Brain microvascular endothelial cell (primary cell): ENCODE measurements around the gene NUDT3.

ENCODE experiments used
- DNase-seq: peaks from one replicate; pipeline ENCODE4 v3.0.0-alpha.2; 2020
- H3K27ac ChIP-seq: fragments of 250-450 bp; sonication (Bioruptor Pico); 2 replicates; pipeline ENCODE4 v1.5.1; 2020; ENCODE audit warnings: mild to moderate bottlenecking, moderate library complexity
- H3K27me3 ChIP-seq: fragments of 250-450 bp; sonication (Bioruptor Pico); replicated peaks from 2 replicates; pipeline ENCODE4 v1.5.1; 2020; ENCODE audit warnings: mild to moderate bottlenecking
- H3K36me3 ChIP-seq: fragments of 250-450 bp; sonication (Bioruptor Pico); replicated peaks from 2 replicates; pipeline ENCODE4 v1.5.1; 2020; ENCODE audit warnings: mild to moderate bottlenecking
- H3K4me3 ChIP-seq: 2 replicates; pipeline ENCODE4 v1.5.1; 2011; ENCODE audit warnings: low read depth, mild to moderate bottlenecking, control low read depth, low read length, moderate library complexity
- CTCF ChIP-seq: IDR thresholded peaks from 2 replicates; pipeline ENCODE4 v1.5.1; 2011; ENCODE audit warnings: low read depth, mild to moderate bottlenecking, moderate library complexity, low read length, control low read depth, inconsistent platforms; ENCODE audit errors: missing control alignments
- in situ Hi-C: cut with HindIII; loops from 2 replicates; pipeline ENCODE4 v1.10.0; 2017; ENCODE audit warnings: low sequenced_read_pairs, low pct_ligation_motif_present

The NUDT3 gene

DNA sequence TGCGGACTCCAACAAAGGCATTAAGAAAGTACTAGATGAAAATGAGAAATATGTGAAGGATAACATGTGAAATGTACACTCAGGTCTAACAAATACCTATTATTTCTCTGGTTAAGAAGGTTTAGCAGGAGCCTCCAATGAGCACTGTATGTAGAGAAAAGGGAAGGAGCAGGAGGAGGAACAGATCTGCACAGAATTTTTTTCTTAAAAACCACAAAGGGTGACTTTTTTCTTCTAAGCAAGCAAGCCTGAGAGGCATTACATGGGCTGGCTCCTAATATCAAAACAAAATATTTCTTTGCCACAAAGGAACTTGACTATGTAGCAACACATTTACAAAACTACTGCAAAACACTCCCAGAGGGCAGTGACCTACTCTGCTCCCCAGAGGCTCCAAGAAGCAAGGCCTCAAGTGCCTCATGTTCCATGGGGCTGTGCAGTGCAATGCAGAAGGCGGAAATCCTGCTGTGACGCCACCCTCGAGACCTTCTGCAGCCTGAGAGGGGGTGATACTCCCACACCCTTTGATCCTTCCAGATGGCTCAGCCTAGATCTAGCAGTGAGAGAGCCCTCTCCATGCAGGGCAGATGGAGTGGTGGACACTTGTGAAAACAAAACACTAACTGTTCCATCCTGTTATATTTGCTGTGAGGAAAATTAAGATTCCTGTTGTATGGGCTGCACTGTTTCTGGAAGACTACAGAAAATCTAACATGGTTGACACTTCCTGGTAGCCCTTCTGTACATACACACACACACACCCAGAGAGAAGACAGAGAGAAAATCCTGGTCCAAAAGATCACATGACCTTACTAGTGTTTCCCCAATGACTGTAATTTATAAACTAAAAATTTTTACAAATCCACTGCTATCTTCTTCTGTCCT is 107.7 kb downstream of the NUDT3 start:
- Histone ChIP-seq H3K36me3 (peaks cover 8% of the 10 kb centered on the region), H3K27me3 (no peaks in the 10 kb centered on the region), H3K27ac (peak overlapping the region; percentile 35), H3K4me3 (no peak overlapping the region)
- DNase-seq: peak; percentile 61
- in situ Hi-C loops: no loop called here
- no peak for TF ChIP-seq CTCF

DNA sequence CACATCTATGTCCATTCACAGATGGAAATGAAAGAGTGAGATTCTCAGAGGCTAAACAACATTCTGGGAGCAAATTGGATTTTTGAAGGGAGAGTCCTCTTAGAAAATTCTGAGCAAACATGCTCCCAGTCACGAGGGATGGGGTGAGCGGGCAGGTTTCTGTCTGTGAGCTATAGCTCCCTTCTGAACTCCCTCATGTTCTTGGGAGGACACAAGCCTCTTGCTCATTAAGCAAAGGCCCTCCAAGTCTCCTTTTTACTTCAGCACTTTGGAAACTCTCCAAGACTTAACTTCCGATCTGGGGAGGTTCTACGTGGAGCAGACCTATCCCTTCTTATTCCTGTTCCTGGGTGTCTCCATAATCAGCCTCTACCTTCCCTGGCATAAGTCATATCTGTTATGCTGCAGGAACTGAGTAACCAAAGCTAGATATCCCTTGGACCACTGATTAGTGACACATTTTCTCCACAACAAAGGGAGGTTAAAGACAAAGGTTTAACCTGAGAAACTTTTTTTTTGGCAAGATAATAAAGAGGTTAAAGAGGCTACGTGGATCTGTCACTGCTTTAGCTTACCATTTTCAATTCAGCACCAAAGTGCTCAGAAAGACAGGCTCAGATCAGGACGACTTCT is 110.7 kb downstream of the NUDT3 start:
- H3K4me3 ChIP-seq: no peak overlapping the region
- in situ Hi-C loops: no loop called here
- peaks cover 2% of the 10 kb centered on the region for H3K36me3 ChIP-seq
- H3K27ac ChIP-seq: no peak overlapping the region
- no peak for DNase-seq
- H3K27me3 ChIP-seq: no peaks in the 10 kb centered on the region
- TF ChIP-seq CTCF: no peak

DNA sequence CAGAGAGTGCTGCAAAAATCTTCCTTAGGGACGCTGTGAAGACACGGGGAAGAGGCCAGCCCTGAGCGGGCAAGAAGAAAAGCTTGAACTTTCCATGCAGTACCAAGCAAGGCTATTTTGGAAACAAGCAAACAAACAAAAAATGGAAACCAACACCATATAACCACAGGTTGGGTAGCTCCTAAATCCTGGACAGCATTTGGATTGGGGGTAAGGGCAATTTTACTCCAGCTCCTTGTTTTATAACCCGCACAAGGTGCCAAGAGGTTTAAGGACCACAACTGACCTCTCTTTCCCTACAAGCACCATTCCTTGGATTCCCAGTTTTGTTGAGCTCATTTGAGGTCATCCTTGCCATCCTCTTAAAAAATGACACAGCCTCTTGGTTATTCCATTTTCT is 112.3 kb downstream of the NUDT3 start:
- no peak for TF ChIP-seq CTCF
- Histone ChIP-seq H3K36me3 (peaks cover 2% of the 10 kb centered on the region), H3K4me3 (no peak overlapping the region), H3K27ac (no peak overlapping the region), H3K27me3 (no peaks in the 10 kb centered on the region)
- no peak for DNase-seq
- in situ Hi-C loops: no loop called here

DNA sequence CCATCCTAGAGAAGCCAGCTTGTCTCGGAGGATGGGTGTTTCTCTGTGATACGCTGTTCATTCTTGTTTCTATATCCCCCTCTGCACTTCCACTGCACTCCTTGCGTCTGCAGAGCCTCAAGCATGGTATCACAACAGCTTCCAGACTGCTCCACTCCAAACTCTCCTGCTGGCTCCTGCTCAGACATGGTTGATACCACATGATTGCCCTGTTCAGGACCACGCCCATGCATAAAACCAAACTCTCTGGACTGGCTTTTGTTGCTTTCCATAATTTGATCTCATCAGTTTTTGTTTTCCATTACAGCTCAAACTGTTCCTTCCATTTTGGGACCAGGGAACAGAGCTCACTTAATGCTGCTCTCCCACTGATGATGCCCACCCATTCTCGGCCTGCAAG is 113.6 kb downstream of the NUDT3 start:
- no peak for TF ChIP-seq CTCF
- Histone ChIP-seq H3K36me3 (peaks cover 2% of the 10 kb centered on the region), H3K27ac (no peak overlapping the region), H3K4me3 (no peak overlapping the region), H3K27me3 (no peaks in the 10 kb centered on the region)
- in situ Hi-C loops: no loop called here
- DNase-seq: no peak

GRCh38 chr6:34277763-34278112 is 114.7 kb downstream of the NUDT3 start:
- TF ChIP-seq CTCF: no peak
- no peak overlapping the region for H3K27ac ChIP-seq
- no peak overlapping the region for H3K4me3 ChIP-seq
- H3K36me3 ChIP-seq: peaks cover 2% of the 10 kb centered on the region
- no peak for DNase-seq
- no peaks in the 10 kb centered on the region for H3K27me3 ChIP-seq
- in situ Hi-C loops: no loop called here
